GM21447 (cell line): Measurements from ENCODE around the gene AAMDC.

Source experiments
- ATAC-seq: cut with Tn5 transposase; IDR thresholded peaks from one replicate; pipeline ENCODE4 v1.9.1; 2021; ENCODE audit not compliant: unreplicated experiment

Gene AAMDC

GRCh38 chr11:77820565-77821348, at the start of gene AAMDC, which contains the start of gene RSF1:
TSS of gene AAMDC (plus strand) at chr11:77821144. CDS start at chr11:77842497, 21,353 bp downstream.
TSS of gene RSF1 (minus strand) at chr11:77820722. CDS start at chr11:77820714, 8 bp downstream.
- ATAC-seq: peak; percentile 83

GRCh38 chr11:77775936-77776335, 45.0 kb upstream of the AAMDC start:
- no peak for ATAC-seq

DNA sequence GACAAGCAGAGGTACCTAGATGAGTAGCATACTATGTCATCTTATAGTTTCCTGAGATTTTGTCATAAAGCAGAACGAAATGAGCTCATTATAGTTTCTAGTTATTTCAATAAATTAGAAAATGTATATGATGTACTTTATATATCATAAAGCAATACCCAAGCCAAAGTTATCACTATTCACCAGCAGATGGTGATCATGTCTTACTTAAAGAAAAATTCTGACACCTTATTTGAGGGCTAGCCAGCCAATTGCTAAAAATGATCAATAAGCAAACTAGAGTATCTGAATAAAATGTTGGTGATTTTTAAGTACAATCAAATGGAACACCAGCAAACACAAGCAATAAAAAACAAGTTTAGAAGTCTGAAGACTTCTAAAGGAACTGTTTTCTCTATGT, 44.5 kb upstream of the AAMDC start:
- no peak for ATAC-seq

DNA sequence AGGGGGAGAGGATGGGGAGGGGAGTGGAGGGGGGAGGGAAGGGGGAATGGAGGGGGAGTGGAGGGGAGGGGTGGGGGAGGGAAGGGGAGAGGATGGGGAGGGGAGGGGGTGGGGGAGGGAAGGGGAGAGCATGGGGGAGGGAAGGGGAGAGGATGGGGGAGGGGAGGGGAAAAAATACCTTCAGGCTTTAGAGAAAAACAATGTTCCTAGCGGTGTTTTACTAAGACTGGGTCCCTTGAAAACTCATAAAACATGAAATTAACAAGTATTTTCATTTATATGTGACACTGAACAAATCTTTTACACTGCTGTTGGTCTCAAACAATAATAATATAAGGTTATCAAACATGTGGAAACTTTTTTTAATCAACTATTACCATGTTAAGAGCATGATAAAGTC, 42.8 kb upstream of the AAMDC start:
- ATAC-seq: no peak

GRCh38 chr11:77778549-77778948, 42.4 kb upstream of the AAMDC start:
- ATAC-seq: no peak

- ATAC-seq: no peak
Observed at GRCh38 chr11:77779935-77780334, 41.0 kb upstream of the AAMDC start.

- no peak for ATAC-seq
Observed at GRCh38 chr11:77783025-77783424, 37.9 kb upstream of the AAMDC start.

GRCh38 chr11:77784572-77784971, 36.4 kb upstream of the AAMDC start:
- ATAC-seq: no peak

DNA sequence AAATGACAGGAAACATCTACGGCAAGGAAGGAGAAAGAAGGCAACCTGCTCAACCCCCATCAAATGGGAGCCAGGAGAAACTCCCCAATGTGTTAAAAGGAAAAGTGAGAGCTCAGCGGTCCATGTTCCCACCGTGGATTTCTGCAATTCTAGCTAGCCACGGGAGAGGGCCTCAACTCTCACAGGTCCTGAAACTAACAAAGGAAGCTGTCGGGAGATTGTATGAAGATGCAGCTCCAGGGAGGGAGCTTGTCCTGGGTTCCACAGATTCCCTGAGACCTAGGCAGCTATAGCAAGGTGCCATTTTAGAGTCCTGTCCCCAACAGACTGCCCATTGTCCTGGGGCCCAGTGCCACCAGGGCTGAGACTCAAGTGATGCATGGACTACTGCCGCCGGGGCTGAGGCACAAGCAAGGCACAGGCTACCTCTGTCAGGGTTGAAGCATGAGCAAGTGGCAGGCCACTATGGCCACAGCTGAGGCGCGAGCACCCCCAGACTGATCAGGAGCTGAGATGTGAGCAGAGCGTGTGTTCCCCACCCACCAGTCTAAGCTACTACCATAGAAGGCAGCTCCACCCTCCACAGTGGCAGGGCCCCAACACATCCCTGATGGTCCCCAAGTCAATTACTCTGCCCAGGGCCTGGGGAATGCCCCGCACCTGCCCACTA, 31.7 kb upstream of the AAMDC start:
- no peak for ATAC-seq

DNA sequence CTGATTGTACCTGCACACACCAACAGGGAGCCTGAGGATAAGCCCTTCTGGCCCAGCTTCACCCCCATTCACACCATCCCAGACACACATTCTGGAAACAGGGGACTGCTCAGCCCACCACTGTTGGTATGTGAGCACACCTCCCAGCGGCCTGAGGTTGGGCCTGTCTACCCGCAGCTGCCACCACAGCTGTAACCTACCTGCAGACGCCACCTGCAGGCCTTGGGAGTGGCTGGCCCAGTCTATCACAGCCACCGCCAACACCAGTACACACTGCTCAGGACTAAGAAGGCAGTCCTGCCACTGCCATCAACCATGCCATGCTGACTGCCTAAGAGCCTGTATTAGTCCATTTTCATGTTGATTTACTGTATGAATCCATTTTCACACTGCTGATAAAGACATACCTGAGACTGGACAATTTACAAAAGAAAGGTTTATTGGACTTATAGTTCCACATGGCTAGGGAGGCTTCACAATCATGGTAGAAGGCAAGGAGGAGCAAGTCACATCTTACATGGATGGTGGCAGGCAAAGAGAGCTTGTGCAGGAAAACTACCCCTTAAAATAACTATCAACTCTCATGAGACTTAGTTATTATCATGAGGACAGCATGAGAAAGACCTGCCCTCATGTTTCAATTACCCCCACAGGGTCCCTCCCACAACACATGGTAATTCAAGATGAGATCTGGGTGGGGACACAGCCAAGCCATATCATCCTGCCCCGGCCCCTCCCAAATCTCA, 31.0 kb upstream of the AAMDC start:
- ATAC-seq: no peak

GRCh38 chr11:77791301-77791700, 29.6 kb upstream of the AAMDC start:
- ATAC-seq: no peak

DNA sequence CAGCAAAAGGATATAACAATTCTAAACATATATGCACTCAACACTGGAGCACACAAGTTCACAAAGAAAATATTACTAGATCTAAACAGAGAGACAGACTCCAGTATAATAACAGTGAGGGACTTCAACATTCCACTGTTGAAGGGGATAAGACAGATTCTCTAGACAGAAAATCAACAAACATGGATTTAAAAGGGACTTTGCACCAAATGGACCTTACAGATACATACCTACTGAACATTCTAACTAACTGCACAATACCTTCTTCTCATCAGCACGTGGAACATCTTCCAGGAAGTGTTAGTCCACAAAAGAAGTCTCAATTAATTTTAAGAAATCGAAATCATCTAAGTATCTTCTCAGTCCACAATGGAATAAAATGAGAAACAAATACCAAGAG, 27.0 kb upstream of the AAMDC start:
- no peak for ATAC-seq

- no peak for ATAC-seq
Observed at GRCh38 chr11:77799338-77799737, 21.6 kb upstream of the AAMDC start.

DNA sequence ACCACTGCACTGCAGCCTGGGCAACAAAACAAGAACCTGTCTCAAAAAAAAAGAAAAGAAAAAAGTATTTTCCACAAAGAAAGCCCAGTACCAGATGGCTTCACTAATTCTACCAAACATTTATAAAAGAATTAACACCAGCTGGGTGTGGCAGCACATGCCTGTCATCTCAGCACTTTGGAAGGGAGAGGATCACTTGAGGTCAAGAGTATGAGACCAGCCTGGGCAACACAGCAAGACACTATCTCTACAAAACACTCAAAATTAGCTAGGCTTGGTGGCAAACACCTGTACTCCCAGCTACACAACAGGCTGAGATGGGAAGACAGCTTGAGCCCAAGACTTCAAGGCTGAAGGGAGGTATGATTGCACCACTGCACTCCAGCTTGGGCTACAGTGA, 20.5 kb upstream of the AAMDC start:
- ATAC-seq: no peak

GRCh38 chr11:77801477-77801876, 19.5 kb upstream of the AAMDC start:
- ATAC-seq: no peak

- no peak for ATAC-seq
Observed at GRCh38 chr11:77806415-77806814, 14.5 kb upstream of the AAMDC start.

GRCh38 chr11:77806993-77807392, 14.0 kb upstream of the AAMDC start:
- ATAC-seq: no peak

- ATAC-seq: no peak
Observed at GRCh38 chr11:77813256-77813655, 7.7 kb upstream of the AAMDC start.

- no peak for ATAC-seq
Observed at GRCh38 chr11:77814848-77815247, 6.1 kb upstream of the AAMDC start.

GRCh38 chr11:77815459-77815858, 5.5 kb upstream of the AAMDC start:
- ATAC-seq: no peak

GRCh38 chr11:77819411-77819920, 1.5 kb upstream of the AAMDC start:
- ATAC-seq: peak; percentile 48
